CD14-positive monocyte (primary cell): ENCODE measurements around the gene FXYD6. TPM values are rescaled to one million over a fixed set of nuclear protein-coding genes. Genes with fewer than 3 reads are reported as not detected.

Source experiments
- DNase-seq, 3 donors: peaks; one replicate each; pipeline ENCODE4 v3.0.0-alpha.2; 2011 to 2022
- H2AFZ ChIP-seq: 2 replicates; pipeline ENCODE4 v1.6.0; 2012; ENCODE audit warnings: mild to moderate bottlenecking, low read depth, low read length, inconsistent platforms; ENCODE audit not compliant: insufficient read depth, poor library complexity, severe bottlenecking
- H3K27ac ChIP-seq, 2 donors: 1 replicate in 1 of 2; 2 replicates in 1 of 2; pipeline ENCODE4 v1.5.1; 2012 to 2013; ENCODE audit warnings: low read length in 2 of 2, control low read depth in 1 of 2, inconsistent platforms in 1 of 2, low read depth in 1 of 2, mild to moderate bottlenecking in 1 of 2
- H3K27me3 ChIP-seq, 2 donors: one replicate each; pipeline versions ENCODE4 v1.6.0 to v1.6.1; 2011 to 2013; ENCODE audit warnings: low read length in 2 of 2; ENCODE audit not compliant: control insufficient read depth in 2 of 2, insufficient read depth in 2 of 2
- H3K36me3 ChIP-seq, 2 donors: replicated peaks in 1 of 2; 1 replicate in 1 of 2; 2 replicates in 1 of 2; pipeline versions ENCODE4 v1.5.1 to v1.6.1; 2012 to 2013; ENCODE audit warnings: low read length in 2 of 2, control low read depth in 1 of 2, inconsistent platforms in 1 of 2, mild to moderate bottlenecking in 1 of 2; ENCODE audit not compliant: insufficient read depth in 2 of 2, control insufficient read depth in 1 of 2
- H3K4me1 ChIP-seq, 2 donors: 1 replicate in 1 of 2; 2 replicates in 1 of 2; pipeline versions ENCODE4 v1.5.1 to v1.6.1; 2012 to 2013; ENCODE audit warnings: low read length in 2 of 2, control low read depth in 1 of 2, inconsistent platforms in 1 of 2, mild to moderate bottlenecking in 1 of 2, moderate library complexity in 1 of 2; ENCODE audit not compliant: insufficient read depth in 2 of 2, control insufficient read depth in 1 of 2
- H3K4me2 ChIP-seq: replicated peaks from 2 replicates; pipeline ENCODE3; 2012; ENCODE audit warnings: low read length, moderate library complexity, mild to moderate bottlenecking; ENCODE audit not compliant: poor library complexity, severe bottlenecking; ENCODE audit errors: extremely low read depth
- H3K4me3 ChIP-seq, 3 experiments: fragments of 200-600 bp in 1 of 3; sonication (generic) in 1 of 3; replicated peaks in 1 of 3; 1 replicate in 2 of 3; 2 replicates in 1 of 3; pipeline ENCODE4 v1.5.1; 2011 to 2013; ENCODE audit warnings: low read length in 3 of 3, mild to moderate bottlenecking in 3 of 3, control low read depth in 2 of 3, low read depth in 2 of 3, inconsistent platforms in 1 of 3, moderate library complexity in 1 of 3
- H3K79me2 ChIP-seq: 2 replicates; pipeline ENCODE4 v1.6.0; 2012; ENCODE audit warnings: mild to moderate bottlenecking, control low read depth, inconsistent platforms, low read length, moderate library complexity; ENCODE audit not compliant: insufficient read depth
- H3K9ac ChIP-seq: 2 replicates; pipeline ENCODE4 v1.6.0; 2017; ENCODE audit warnings: low read length, mild to moderate bottlenecking; ENCODE audit not compliant: insufficient read depth, poor library complexity, severe bottlenecking
- H3K9me3 ChIP-seq, 2 donors: replicated peaks in 1 of 2; 1 replicate in 1 of 2; 2 replicates in 1 of 2; pipeline versions ENCODE4 v1.5.1 to v1.6.1; 2012 to 2013; ENCODE audit warnings: low read length in 2 of 2, control low read depth in 1 of 2; ENCODE audit not compliant: control insufficient read depth in 1 of 2, insufficient read depth in 1 of 2
- H4K20me1 ChIP-seq: 2 replicates; pipeline ENCODE4 v1.6.0; 2012; ENCODE audit warnings: mild to moderate bottlenecking, low read length, control low read depth, moderate library complexity; ENCODE audit not compliant: insufficient read depth
- H3K27ac Mint-ChIP-seq, 7 donors: one replicate each; pipeline ENCODE4 v1.8.0; 2020; ENCODE audit warnings: mild to moderate bottlenecking in 7 of 7, mixed read lengths in 7 of 7, moderate library complexity in 6 of 7, inconsistent platforms in 2 of 7
- H3K27me3 Mint-ChIP-seq, 3 donors: one replicate each; pipeline ENCODE4 v1.8.0; 2021 to 2022; ENCODE audit warnings: low read depth in 3 of 3, mild to moderate bottlenecking in 3 of 3, mixed read lengths in 3 of 3, moderate library complexity in 3 of 3, inconsistent platforms in 1 of 3
- H3K36me3 Mint-ChIP-seq, 2 donors: one replicate each; pipeline ENCODE4 v1.8.0; 2020; ENCODE audit warnings: mixed read lengths in 2 of 2, inconsistent platforms in 1 of 2, mild to moderate bottlenecking in 1 of 2
- H3K4me1 Mint-ChIP-seq: one replicate; pipeline ENCODE4 v1.8.0; 2020; ENCODE audit warnings: mild to moderate bottlenecking, mixed read lengths
- H3K4me3 Mint-ChIP-seq, 2 donors: one replicate each; pipeline ENCODE4 v1.8.0; 2020; ENCODE audit warnings: mild to moderate bottlenecking in 2 of 2, mixed read lengths in 2 of 2, moderate library complexity in 1 of 2
- H3K9me3 Mint-ChIP-seq, 7 donors: one replicate each; pipeline ENCODE4 v1.8.0; 2020 to 2022; ENCODE audit warnings: mixed read lengths in 7 of 7, mild to moderate bottlenecking in 6 of 7, moderate library complexity in 6 of 7, inconsistent platforms in 2 of 7
- CTCF ChIP-seq: fragments of 200-600 bp; IDR thresholded peaks from one replicate; pipeline ENCODE4 v1.8.0; 2022; ENCODE audit warnings: antibody characterized with exemption, mild to moderate bottlenecking
- WGBS: methylation state at CpG from one replicate; pipeline ENCODE4 v1.1.5; 2013; ENCODE audit warnings: missing lambda C conversion rate; ENCODE audit not compliant: insufficient coverage; 5-methylcytosine and 5-hydroxymethylcytosine counted together
- intact Hi-C, 2 donors: fragments of 100-400 bp; cut with micrococcal nuclease; formaldehyde crosslinking; loops; one replicate each; pipeline versions ENCODE4 v1.15.0 to v1.15.1; 2023
- polyA plus RNA-seq, 3 donors: library from polyadenylated mRNA; depleted of rRNA in 1 of 3; unstranded in 2 of 3; stranded (reverse) in 1 of 3; fragments of 300-500 nt in 2 of 3; fragments of >200 nt in 1 of 3; fragmentation: Illumina TruSeq in 2 of 3; gene quantifications; 1 replicate in 2 of 3; 2 replicates in 1 of 3; pipeline ENCODE4 v1.2.3, GENCODE V29; 2012 to 2021

Gene FXYD6
- polyA plus RNA-seq, 3 donors = 36.4 to 52.1 (median 44.1) TPM

GRCh38 chr11:117885777-117886176 is 9.3 kb upstream of the FXYD6 start:
- H3K9me3 ChIP-seq = no peaks in the 10 kb centered on the region
- Mint-ChIP-seq H3K9me3 (peaks cover 0 to 2% (median 0%) of the 10 kb centered on the region in 7 donors), H3K4me3 (no peak overlapping the region), H3K27ac (no peak overlapping the region), H3K27me3 (peaks cover 4 to 10% (median 6%) of the 10 kb centered on the region in 3 donors), H3K36me3 (no peaks in the 10 kb centered on the region), H3K4me1 (peaks cover 2% of the 10 kb centered on the region)
- H3K36me3 ChIP-seq = no peaks in the 10 kb centered on the region
- H3K79me2 ChIP-seq = no peaks in the 10 kb centered on the region
- H3K9ac ChIP-seq = no peak overlapping the region
- H3K27me3 ChIP-seq = no peaks in the 10 kb centered on the region
- 95% methylated on average over 11 of the region's 11 CpGs for WGBS
- DNase-seq = no peak
- H3K4me2 ChIP-seq = no peak overlapping the region
- no peak overlapping the region for H3K27ac ChIP-seq
- H3K4me1 ChIP-seq = no peaks in the 10 kb centered on the region
- no peak overlapping the region for H3K4me3 ChIP-seq
- TF ChIP-seq CTCF = no peak
- intact Hi-C loops = no loop called here
- no peaks in the 10 kb centered on the region for H4K20me1 ChIP-seq
- no peak overlapping the region for H2AFZ ChIP-seq

GRCh38 chr11:117884994-117885393 is 8.5 kb upstream of the FXYD6 start:
- H2AFZ ChIP-seq = no peak overlapping the region
- H3K27ac ChIP-seq = no peak overlapping the region
- no peak for TF ChIP-seq CTCF
- H3K36me3 ChIP-seq = no peaks in the 10 kb centered on the region
- H3K9ac ChIP-seq = no peak overlapping the region
- Mint-ChIP-seq H3K4me3 (no peak overlapping the region), H3K36me3 (no peaks in the 10 kb centered on the region), H3K27ac (no peak overlapping the region), H3K4me1 (peaks cover 2% of the 10 kb centered on the region), H3K9me3 (peaks cover 0 to 2% (median 0%) of the 10 kb centered on the region in 7 donors), H3K27me3 (peaks cover 7 to 17% (median 11%) of the 10 kb centered on the region in 3 donors)
- H3K27me3 ChIP-seq = peaks cover 0 to 3% of the 10 kb centered on the region in 2 donors
- H3K79me2 ChIP-seq = no peaks in the 10 kb centered on the region
- no peak overlapping the region for H3K4me2 ChIP-seq
- H4K20me1 ChIP-seq = no peaks in the 10 kb centered on the region
- WGBS = 98% methylated on average over 6 of the region's 7 CpGs
- intact Hi-C loops = no loop called here
- no peak for DNase-seq
- H3K4me1 ChIP-seq = no peaks in the 10 kb centered on the region
- no peaks in the 10 kb centered on the region for H3K9me3 ChIP-seq
- H3K4me3 ChIP-seq = no peak overlapping the region
